ENCODE results near the gene PSMD12. TPM values are rescaled to one million over a fixed set of nuclear protein-coding genes. Genes with fewer than 3 reads are reported as not detected.

PSMD12 gene
- total and polyA plus RNA-seq, 9 of the 15 experiments (the other 6 are each of a cell fraction or from before 2014, with no cell fraction given): 36.6 to 150 (median 65.5) TPM

GRCh38 chr17:67412032-67412431, 45.7 kb upstream of the PSMD12 start:
- WGBS (ENCODE audit: insufficient coverage, low coverage, missing lambda C conversion rate): 1% methylated on average over 4 of the region's 4 CpGs
- FAIRE-seq (no peak), DNase-seq (ENCODE audit: extremely low read depth in 1 of 4, low spot score in 3 of 4) (no peak), ATAC-seq (no peak)
- in situ Hi-C loops (cut with MboI) (no loop called here), intact Hi-C loops (cut with micrococcal nuclease) (no loop called here)
- no peaks in the 10 kb centered on the region for H3K9me1 ChIP-seq (ENCODE audit: control insufficient read depth, insufficient read depth, low read length)
- H3K4me2 ChIP-seq (ENCODE audit: insufficient read depth, low read length): no peak overlapping the region
- ChIA-PET POLR2A (no interaction called here), CTCF (ENCODE audit: low intra/inter-chr PET ratio) (no interaction called here)
- peaks cover 9 to 24% of the 10 kb centered on the region in 2 experiments; a peak in 4 of 5 replicates for H3K27me3 ChIP-seq (ENCODE audit: control insufficient read depth in 2 of 2, insufficient read depth in 2 of 2, low read length in 2 of 2)
- no peaks in the 10 kb centered on the region for H4K20me1 ChIP-seq (replicated peaks; ENCODE audit: control insufficient read depth, insufficient read depth, low read length)
- no TSS peak for BruUV-seq (replicated peaks)
- H2AFZ ChIP-seq (ENCODE audit: low read depth, low read length): no peak overlapping the region
- no peak overlapping the region for H3K9ac ChIP-seq (ENCODE audit: insufficient read depth in 1 of 2, low read depth in 2 of 2, low read length in 2 of 2)
- no peaks in the 10 kb centered on the region for H3K79me2 ChIP-seq (ENCODE audit: control insufficient read depth, insufficient read depth, low read length)
- no peak overlapping the region for H3K27ac ChIP-seq (ENCODE audit: extremely low read depth, low read depth, low read length)
- no peaks in the 10 kb centered on the region for H3K4me1 ChIP-seq (replicated peaks in 1 of 2; ENCODE audit: control insufficient read depth in 2 of 2, insufficient read depth in 2 of 2, low read length in 2 of 2)
- no peak overlapping the region for H3K4me3 ChIP-seq
- H3K36me3 ChIP-seq (ENCODE audit: control insufficient read depth, insufficient read depth, low read length): no peaks in the 10 kb centered on the region
- TF ChIP-seq CEBPG (CRISPR knock-in tag; IDR thresholded peaks at IDR 0.05) (no peak), CEBPG (tag; conservative IDR thresholded peaks at IDR 0.05 in 1 of 2, IDR thresholded peaks at IDR 0.05 in 1 of 2) (no peak), GTF2F1 (IDR thresholded peaks at IDR 0.05; ENCODE audit: low read depth, low read length) (no peak), PHF8 (IDR thresholded peaks at IDR 0.05; ENCODE audit: borderline replicate concordance, low read length) (no peak)
- no peaks in the 10 kb centered on the region for H3K9me3 ChIP-seq (replicated peaks; ENCODE audit: control insufficient read depth, insufficient read depth, low read depth, low read length)

DNA sequence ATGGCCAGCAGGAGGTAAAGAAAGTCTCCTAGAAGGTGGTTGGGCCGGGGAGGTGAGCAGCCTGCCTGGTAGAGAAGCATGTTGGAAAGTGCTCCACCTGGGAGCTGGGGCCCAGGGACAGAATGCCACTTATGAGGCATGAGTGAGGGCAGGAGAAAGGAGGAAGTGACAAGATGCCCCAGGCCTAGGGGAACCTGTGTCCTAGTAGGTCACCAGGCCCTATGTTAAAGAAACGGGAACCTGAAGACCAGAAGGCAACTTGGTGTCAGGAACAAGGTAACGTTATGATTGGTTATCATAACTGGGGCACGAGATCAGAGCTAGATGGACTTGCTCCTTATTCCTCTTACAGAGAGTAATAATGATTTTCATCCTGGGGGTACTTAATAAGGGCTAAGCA, 45.0 kb upstream of the PSMD12 start:
- H3K27ac ChIP-seq (ENCODE audit: extremely low read depth, low read depth, low read length): no peak overlapping the region
- in situ Hi-C loops (cut with MboI): no loop called here
- no TSS peak for BruUV-seq (replicated peaks)

More for the DNA sequence above, 45.0 kb upstream of the PSMD12 start:
- DNase-seq (ENCODE audit: extremely low read depth in 1 of 4, low spot score in 3 of 4) (no peak), FAIRE-seq (no peak), ATAC-seq (no peak)
- H3K9ac ChIP-seq (ENCODE audit: insufficient read depth in 1 of 2, low read depth in 2 of 2, low read length in 2 of 2): no peak overlapping the region
- no peak overlapping the region for H3K4me3 ChIP-seq
- H3K36me3 ChIP-seq (ENCODE audit: control insufficient read depth, insufficient read depth, low read length): no peaks in the 10 kb centered on the region
- intact Hi-C loops (cut with micrococcal nuclease): no loop called here
- no peak overlapping the region for H2AFZ ChIP-seq (ENCODE audit: low read depth, low read length)
- H3K9me3 ChIP-seq (replicated peaks; ENCODE audit: control insufficient read depth, insufficient read depth, low read depth, low read length): no peaks in the 10 kb centered on the region
- 2% methylated on average over 4 of the region's 4 CpGs for WGBS (ENCODE audit: insufficient coverage, low coverage, missing lambda C conversion rate)
- ChIA-PET CTCF (ENCODE audit: low intra/inter-chr PET ratio) (no interaction called here), POLR2A (no interaction called here)
- H3K4me2 ChIP-seq (ENCODE audit: insufficient read depth, low read length): no peak overlapping the region
- H3K27me3 ChIP-seq (ENCODE audit: control insufficient read depth in 2 of 2, insufficient read depth in 2 of 2, low read length in 2 of 2): peaks cover 9 to 24% of the 10 kb centered on the region in 2 experiments; a peak in 4 of 5 replicates
- no peaks in the 10 kb centered on the region for H3K79me2 ChIP-seq (ENCODE audit: control insufficient read depth, insufficient read depth, low read length)
- TF ChIP-seq UBTF (IDR thresholded peaks at IDR 0.05; ENCODE audit: borderline replicate concordance in 1 of 2, low read depth in 2 of 2, low read length in 2 of 2): no peak
- H4K20me1 ChIP-seq (replicated peaks; ENCODE audit: control insufficient read depth, insufficient read depth, low read length): no peaks in the 10 kb centered on the region
- no peaks in the 10 kb centered on the region for H3K9me1 ChIP-seq (ENCODE audit: control insufficient read depth, insufficient read depth, low read length)
- H3K4me1 ChIP-seq (replicated peaks in 1 of 2; ENCODE audit: control insufficient read depth in 2 of 2, insufficient read depth in 2 of 2, low read length in 2 of 2): no peaks in the 10 kb centered on the region

All from K562 (cell line).